ENCODE data around the gene KCNA10. TPM values are rescaled to one million over a fixed set of nuclear protein-coding genes. Genes with fewer than 3 reads are reported as not detected.

The KCNA10 gene
- total RNA-seq, 6 donors from 2014 or later: not detected

DNA sequence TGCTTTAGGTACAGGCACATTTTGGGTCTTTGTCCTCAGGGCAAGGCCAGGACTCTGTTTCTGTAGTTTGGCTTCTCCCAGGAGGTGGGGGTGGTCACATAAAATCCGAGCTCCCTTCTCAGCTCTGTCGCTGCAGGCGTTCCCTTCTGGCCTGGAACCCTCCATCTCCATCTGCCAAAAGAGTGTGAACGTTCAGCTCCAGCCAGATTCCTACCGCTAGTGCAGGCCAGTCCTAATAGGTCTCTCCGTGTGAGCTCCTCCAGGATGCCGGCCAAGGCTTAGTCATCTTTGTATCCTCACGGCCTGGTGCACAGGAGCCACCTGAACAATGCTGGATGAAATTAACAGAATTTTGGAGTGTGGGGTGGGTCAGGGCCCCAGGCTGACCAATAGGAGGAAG lies 19.9 kb upstream of the KCNA10 start:
- Histone ChIP-seq H3K27me3 (no peaks in the 10 kb centered on the region), H3K4me1 (no peaks in the 10 kb centered on the region), H3K4me3 (no peak overlapping the region), H3K36me3 (no peaks in the 10 kb centered on the region), H3K27ac (no peak overlapping the region), H3K9me3 (no peaks in the 10 kb centered on the region)
- DNase-seq (no peak), ATAC-seq (ENCODE audit: low FRiP score in 2 of 2) (no peak)
- 70 to 77% methylated on average over 6 to 8 of the region's 8 CpGs for WGBS, 2 donors
- no peak for TF ChIP-seq POLR2A (IDR thresholded peaks at IDR 0.05)
- TF ChIP-seq EP300 (IDR thresholded peaks at IDR 0.05): no peak
- TF ChIP-seq POLR2AphosphoS5 (IDR thresholded peaks at IDR 0.05): no peak
- TF ChIP-seq, protein P1, sequence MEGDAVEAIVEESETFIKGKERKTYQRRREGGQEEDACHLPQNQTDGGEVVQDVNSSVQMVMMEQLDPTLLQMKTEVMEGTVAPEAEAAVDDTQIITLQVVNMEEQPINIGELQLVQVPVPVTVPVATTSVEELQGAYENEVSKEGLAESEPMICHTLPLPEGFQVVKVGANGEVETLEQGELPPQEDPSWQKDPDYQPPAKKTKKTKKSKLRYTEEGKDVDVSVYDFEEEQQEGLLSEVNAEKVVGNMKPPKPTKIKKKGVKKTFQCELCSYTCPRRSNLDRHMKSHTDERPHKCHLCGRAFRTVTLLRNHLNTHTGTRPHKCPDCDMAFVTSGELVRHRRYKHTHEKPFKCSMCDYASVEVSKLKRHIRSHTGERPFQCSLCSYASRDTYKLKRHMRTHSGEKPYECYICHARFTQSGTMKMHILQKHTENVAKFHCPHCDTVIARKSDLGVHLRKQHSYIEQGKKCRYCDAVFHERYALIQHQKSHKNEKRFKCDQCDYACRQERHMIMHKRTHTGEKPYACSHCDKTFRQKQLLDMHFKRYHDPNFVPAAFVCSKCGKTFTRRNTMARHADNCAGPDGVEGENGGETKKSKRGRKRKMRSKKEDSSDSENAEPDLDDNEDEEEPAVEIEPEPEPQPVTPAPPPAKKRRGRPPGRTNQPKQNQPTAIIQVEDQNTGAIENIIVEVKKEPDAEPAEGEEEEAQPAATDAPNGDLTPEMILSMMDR (IDR thresholded peaks at IDR 0.05): no peak

DNA sequence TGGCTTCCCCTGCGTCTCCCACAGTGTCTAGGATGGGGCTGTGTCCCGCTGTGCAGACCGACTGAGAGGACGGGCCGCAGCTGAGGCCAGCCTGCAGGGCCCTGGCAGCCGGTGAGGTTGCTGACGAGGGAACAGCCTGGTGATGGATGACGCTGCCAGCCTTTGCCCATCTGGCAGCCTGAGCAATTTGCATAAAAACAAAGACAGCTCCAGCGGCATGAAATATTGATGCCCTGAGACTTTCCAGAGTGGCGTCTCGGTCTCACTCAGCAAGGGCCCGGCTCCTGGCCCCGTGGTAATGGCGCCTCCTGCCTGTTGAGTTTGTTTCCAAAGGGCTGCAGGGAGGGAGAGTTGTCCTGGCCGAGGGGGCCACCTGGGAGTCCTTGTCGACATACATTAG lies 19.1 kb upstream of the KCNA10 start:
- no peak overlapping the region for H3K27ac ChIP-seq
- H3K36me3 ChIP-seq: no peaks in the 10 kb centered on the region
- H3K27me3 ChIP-seq: no peaks in the 10 kb centered on the region
- no peaks in the 10 kb centered on the region for H3K4me1 ChIP-seq
- DNase-seq: peak in 1 of 2 donors; percentile 33
- no peak for ATAC-seq (ENCODE audit: low FRiP score in 2 of 2)
- WGBS, 2 donors: 45 to 82% methylated on average over 4 to 16 of the region's 16 CpGs
- TF ChIP-seq POLR2AphosphoS5 (IDR thresholded peaks at IDR 0.05) (no peak), EP300 (IDR thresholded peaks at IDR 0.05) (no peak), POLR2A (IDR thresholded peaks at IDR 0.05) (no peak)
- no peak overlapping the region for H3K4me3 ChIP-seq
- H3K9me3 ChIP-seq: no peaks in the 10 kb centered on the region

DNA sequence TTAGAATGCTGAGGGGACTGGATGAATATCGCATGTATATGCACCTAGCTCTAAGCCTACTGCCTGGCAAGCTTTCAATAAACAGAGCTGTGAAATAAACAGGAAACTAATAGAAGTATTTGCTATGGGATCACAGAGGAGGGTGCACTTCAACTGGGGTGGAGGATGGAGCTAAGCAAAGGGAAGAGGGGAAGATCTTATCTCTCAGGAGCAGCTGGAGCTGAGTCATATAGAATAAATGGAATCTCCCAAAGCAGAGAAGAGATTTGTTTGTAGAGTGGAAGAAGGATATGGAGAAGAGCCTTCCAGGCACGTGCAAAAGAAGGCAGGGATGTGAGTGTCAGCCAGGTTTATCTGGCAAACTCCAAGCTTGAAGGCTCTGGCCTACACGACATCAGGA lies 17.0 kb upstream of the KCNA10 start:
- no peaks in the 10 kb centered on the region for H3K36me3 ChIP-seq
- H3K4me1 ChIP-seq: no peaks in the 10 kb centered on the region
- no peak for DNase-seq
- no peak overlapping the region for H3K27ac ChIP-seq
- WGBS, 2 donors: 47% methylated on average over 3 of the region's 3 CpGs
- no peak for ATAC-seq (ENCODE audit: low FRiP score in 2 of 2)
- H3K27me3 ChIP-seq: no peaks in the 10 kb centered on the region
- no peaks in the 10 kb centered on the region for H3K9me3 ChIP-seq
- TF ChIP-seq POLR2A (IDR thresholded peaks at IDR 0.05) (no peak), POLR2AphosphoS5 (IDR thresholded peaks at IDR 0.05) (no peak), EP300 (IDR thresholded peaks at IDR 0.05) (no peak)
- TF ChIP-seq, protein P1 (IDR thresholded peaks at IDR 0.05): no peak
- H3K4me3 ChIP-seq: no peak overlapping the region

DNA sequence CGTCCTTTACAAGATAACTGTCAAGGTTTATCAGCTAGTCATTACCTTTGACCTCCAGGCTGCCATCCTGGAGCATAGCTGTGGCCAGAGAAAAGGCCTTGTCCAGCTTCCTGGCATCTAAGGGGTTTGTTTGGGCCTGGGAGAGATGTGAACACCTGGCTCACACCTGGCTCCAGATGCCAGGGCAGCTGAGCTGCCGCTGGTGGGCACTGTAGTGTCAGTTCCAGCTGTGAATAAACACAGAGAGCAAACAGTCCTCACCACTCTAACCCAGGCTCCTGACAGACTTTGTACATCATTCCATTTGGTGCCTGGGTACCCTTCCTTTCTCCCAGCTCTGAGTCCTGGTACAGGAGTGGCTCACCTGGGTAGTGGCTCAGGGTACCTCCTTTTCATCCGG lies 14.3 kb upstream of the KCNA10 start:
- Histone ChIP-seq H3K27me3 (no peaks in the 10 kb centered on the region), H3K4me3 (no peak overlapping the region), H3K36me3 (no peaks in the 10 kb centered on the region), H3K27ac (no peak overlapping the region), H3K9me3 (no peaks in the 10 kb centered on the region), H3K4me1 (no peaks in the 10 kb centered on the region)
- DNase-seq: no peak
- TF ChIP-seq EP300 (IDR thresholded peaks at IDR 0.05) (no peak), POLR2AphosphoS5 (IDR thresholded peaks at IDR 0.05) (no peak), POLR2A (IDR thresholded peaks at IDR 0.05) (no peak)
- TF ChIP-seq, protein P1 (IDR thresholded peaks at IDR 0.05): no peak
- ATAC-seq (ENCODE audit: low FRiP score in 2 of 2): no peak
- WGBS, 2 donors: 54 to 56% methylated on average over 2 to 3 of the region's 3 CpGs

DNA sequence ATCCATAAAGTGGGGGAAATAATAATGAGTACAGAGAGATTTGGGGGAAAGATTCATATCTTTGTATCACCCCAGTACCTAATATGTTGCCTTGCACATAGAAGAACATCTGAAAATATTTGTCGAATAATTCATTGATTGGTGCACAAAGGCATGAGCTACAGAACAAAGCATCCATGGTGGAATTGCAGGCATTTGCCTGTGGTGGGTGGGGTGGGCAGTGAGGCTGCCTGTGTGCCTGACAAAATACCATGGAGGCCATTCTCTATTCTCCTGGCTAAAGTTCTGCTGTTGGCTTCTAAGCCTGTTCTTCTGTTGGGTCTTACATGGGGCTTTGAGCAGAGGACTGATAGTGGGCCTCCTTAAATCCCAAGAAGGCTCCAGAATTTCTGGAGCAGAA lies 10.0 kb upstream of the KCNA10 start:
- no peak for ATAC-seq (ENCODE audit: low FRiP score in 2 of 2)

More for the DNA sequence above, 10.0 kb upstream of the KCNA10 start:
- 92 to 100% methylated on average over 1 of the region's 1 CpG for whole genome bisulfite sequencing, 2 donors
- TF ChIP-seq POLR2A (IDR thresholded peaks at IDR 0.05) (no peak), POLR2AphosphoS5 (IDR thresholded peaks at IDR 0.05) (no peak), EP300 (IDR thresholded peaks at IDR 0.05) (no peak)
- TF ChIP-seq, protein P1 (IDR thresholded peaks at IDR 0.05): no peak
- H3K36me3 ChIP-seq: no peaks in the 10 kb centered on the region
- no peaks in the 10 kb centered on the region for H3K9me3 ChIP-seq
- no peaks in the 10 kb centered on the region for H3K27me3 ChIP-seq
- H3K4me1 ChIP-seq: peaks cover 0 to 9% (median 3%) of the 10 kb centered on the region in 4 donors
- H3K27ac ChIP-seq: no peak overlapping the region
- H3K4me3 ChIP-seq: no peak overlapping the region
- DNase-seq: no peak
